GM23338 (cell line): ENCODE measurements around the gene LMF2. TPM values are rescaled to one million over a fixed set of nuclear protein-coding genes. Genes with fewer than 3 reads are reported as not detected.

Experiments
- ATAC-seq: fragments of 200-7000 bp; cut with Tn5 transposase; 3 replicates; pipeline ENCODE4 v1.9.1; 2020
- DNase-seq: peaks from one replicate; pipeline ENCODE4 v3.0.0-alpha.2; 2015; ENCODE audit warnings: low spot score
- H2AFZ ChIP-seq: fragments of 200-600 bp; sonication (generic); 2 replicates; pipeline ENCODE4 v1.8.0; 2016; ENCODE audit warnings: antibody characterized with exemption, mild to moderate bottlenecking, moderate library complexity
- H3F3A ChIP-seq: fragments of 200-600 bp; sonication (generic); replicated peaks from 2 replicates; pipeline ENCODE4 v1.8.0; 2017; ENCODE audit warnings: antibody characterized with exemption, mixed run types, low read depth
- H3K27ac ChIP-seq: fragments of 200-600 bp; sonication (generic); 2 replicates; pipeline ENCODE4 v1.6.1; 2016; ENCODE audit warnings: low read depth
- H3K27me3 ChIP-seq: fragments of 200-600 bp; sonication (generic); 2 replicates; pipeline ENCODE4 v1.8.0; 2016; ENCODE audit warnings: mild to moderate bottlenecking, mixed run types, moderate library complexity; ENCODE audit not compliant: insufficient read depth
- H3K36me3 ChIP-seq: fragments of 200-600 bp; sonication (generic); 2 replicates; pipeline ENCODE4 v1.8.0; 2016; ENCODE audit warnings: mild to moderate bottlenecking; ENCODE audit not compliant: insufficient read depth
- H3K4me1 ChIP-seq: fragments of 200-600 bp; sonication (generic); 2 replicates; pipeline ENCODE4 v1.8.0; 2016; ENCODE audit warnings: mild to moderate bottlenecking, moderate library complexity; ENCODE audit not compliant: insufficient read depth
- H3K4me2 ChIP-seq: fragments of 200-600 bp; sonication (generic); 2 replicates; pipeline ENCODE4 v1.7.1; 2017; ENCODE audit warnings: mixed run types
- H3K4me3 ChIP-seq: fragments of 200-600 bp; sonication (generic); 2 replicates; pipeline ENCODE4 v1.6.1; 2016; ENCODE audit warnings: mixed run types
- H3K79me2 ChIP-seq: fragments of 200-600 bp; sonication (generic); replicated peaks from 2 replicates; pipeline ENCODE4 v1.8.0; 2017; ENCODE audit warnings: mild to moderate bottlenecking; ENCODE audit not compliant: insufficient read depth
- H3K9me2 ChIP-seq: fragments of 200-600 bp; sonication (generic); 2 replicates; pipeline ENCODE4 v1.8.0; 2017; ENCODE audit not compliant: insufficient read depth
- H4K20me1 ChIP-seq: fragments of 200-600 bp; sonication (generic); replicated peaks from 2 replicates; pipeline ENCODE4 v1.8.0; 2017; ENCODE audit warnings: mild to moderate bottlenecking; ENCODE audit not compliant: insufficient read depth
- H3K27ac Mint-ChIP-seq: 2 replicates; pipeline ENCODE4 v1.8.0; 2020; ENCODE audit warnings: inconsistent platforms, mild to moderate bottlenecking, moderate library complexity, mixed read lengths
- H3K27me3 Mint-ChIP-seq: 3 replicates; pipeline ENCODE4 v1.8.0; 2022; ENCODE audit warnings: low read depth, mild to moderate bottlenecking, moderate library complexity, mixed read lengths, inconsistent platforms; ENCODE audit not compliant: insufficient read depth, poor library complexity
- H3K36me3 Mint-ChIP-seq: 3 replicates; pipeline ENCODE4 v1.8.0; 2021; ENCODE audit warnings: low read depth, mild to moderate bottlenecking, inconsistent platforms, moderate library complexity, mixed read lengths
- H3K4me1 Mint-ChIP-seq: 3 replicates; pipeline ENCODE4 v1.8.0; 2020; ENCODE audit warnings: mild to moderate bottlenecking, inconsistent platforms, mixed read lengths
- H3K4me3 Mint-ChIP-seq: 3 replicates; pipeline ENCODE4 v1.8.0; 2021; ENCODE audit warnings: moderate library complexity, mild to moderate bottlenecking, inconsistent platforms, mixed read lengths
- H3K9me3 Mint-ChIP-seq: 3 replicates; pipeline ENCODE4 v1.8.0; 2020; ENCODE audit warnings: moderate library complexity, mild to moderate bottlenecking, inconsistent platforms, mixed read lengths
- CREB1 ChIP-seq: fragments of 250-450 bp; sonication (Bioruptor Pico); IDR thresholded peaks from 2 replicates; pipeline ENCODE4 v1.5.0; 2020; ENCODE audit warnings: low read depth, mild to moderate bottlenecking, moderate library complexity
- CTCF ChIP-seq, 2 experiments: fragments of 200-600 bp in 1 of 2; sonication (generic) in 1 of 2; conservative IDR thresholded peaks; 2 replicates each; pipeline versions ENCODE4 v1.5.1 to v1.6.1; 2016 to 2017; ENCODE audit warnings: antibody characterized with exemption in 2 of 2, low read depth in 2 of 2, mild to moderate bottlenecking in 2 of 2, moderate library complexity in 1 of 2
- EZH2 ChIP-seq: fragments of 200-600 bp; sonication (generic); IDR thresholded peaks from one replicate; pipeline ENCODE4 v1.8.0; 2017; ENCODE audit warnings: antibody characterized with exemption, mild to moderate bottlenecking, low read depth; ENCODE audit not compliant: unreplicated experiment
- EZH2phosphoT487 ChIP-seq: fragments of 200-600 bp; sonication (generic); IDR thresholded peaks from one replicate; pipeline ENCODE4 v1.8.1; 2018; ENCODE audit warnings: antibody characterized with exemption; ENCODE audit not compliant: unreplicated experiment
- JUNB ChIP-seq: IDR thresholded peaks from one replicate; pipeline ENCODE4 v1.6.1; 2016; ENCODE audit warnings: antibody characterized with exemption; ENCODE audit not compliant: unreplicated experiment
- NANOG ChIP-seq: IDR thresholded peaks from 2 replicates; pipeline ENCODE4 v1.6.1; 2016; ENCODE audit warnings: antibody characterized with exemption, borderline replicate concordance
- POLR2AphosphoS5 ChIP-seq: IDR thresholded peaks from 2 replicates; pipeline ENCODE4 v1.6.1; 2016; ENCODE audit warnings: antibody characterized with exemption, low read depth
- ZNF114 ChIP-seq: fragments of 250-450 bp; sonication (Bioruptor Pico); IDR thresholded peaks from 2 replicates; pipeline ENCODE4 v1.5.0; 2020; ENCODE audit warnings: mild to moderate bottlenecking, moderate library complexity
- ZNF331 ChIP-seq: fragments of 250-450 bp; sonication (Bioruptor Pico); IDR thresholded peaks from 2 replicates; pipeline ENCODE4 v1.5.0; 2020; ENCODE audit warnings: low read depth, mild to moderate bottlenecking, moderate library complexity
- polyA plus RNA-seq: library from polyadenylated mRNA; unstranded; fragments of >200 nt; fragmentation: Nextera tagmentation; extraction: Ambion mirVana; gene quantifications from 2 replicates; pipeline ENCODE4 v1.2.1, GENCODE V29; 2016
- total RNA-seq: library from RNA; depleted of rRNA; stranded (reverse); fragments of >200 nt; shearing (Covaris generic); gene quantifications from 2 replicates; pipeline ENCODE4 v1.2.3, GENCODE V29; 2014
- TF ChIP-seq, protein P1 (sequence below): fragments of 250-450 bp; sonication (Bioruptor Pico); IDR thresholded peaks from 2 replicates; pipeline ENCODE4 v1.5.0; 2020; ENCODE audit warnings: mild to moderate bottlenecking, moderate library complexity
- TF ChIP-seq, protein P2 (sequence below): IDR thresholded peaks from 2 replicates; pipeline ENCODE4 v1.6.1; 2016; ENCODE audit warnings: antibody characterized with exemption

The LMF2 gene
- total and polyA plus RNA-seq, 2 experiments from 2014 or later: 15.6 to 36.3 TPM

DNA sequence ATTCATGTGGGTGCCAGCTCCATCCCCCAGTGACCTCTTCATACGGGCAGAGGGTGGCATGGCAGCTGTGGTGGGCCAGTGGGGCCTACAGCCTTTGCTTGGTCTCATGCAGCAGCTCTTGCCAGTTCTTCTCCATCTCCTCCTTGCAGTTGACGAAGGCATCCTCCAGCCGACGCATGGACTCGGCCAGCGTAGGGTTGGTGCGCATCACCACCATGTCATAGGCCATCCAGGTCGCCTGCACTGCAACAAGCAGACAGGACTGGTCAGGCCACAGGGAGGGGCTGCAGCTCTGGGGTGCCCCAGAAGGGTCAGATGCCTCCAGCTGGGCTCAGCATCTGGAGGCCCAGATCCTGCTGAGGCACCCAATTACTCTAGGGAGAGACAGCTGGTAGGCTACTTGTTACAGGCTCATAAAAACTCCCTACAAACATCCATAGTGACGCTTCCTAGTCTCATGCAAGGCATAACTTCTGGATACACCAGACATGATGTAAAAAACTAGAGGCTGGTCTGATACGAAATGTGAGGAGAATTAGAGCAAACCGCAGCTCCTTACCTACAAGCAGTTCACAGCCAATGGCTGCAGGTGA is 43.8 kb upstream of the LMF2 start:
- ATAC-seq (no peak), DNase-seq (no peak)
- peaks cover 21% of the 10 kb centered on the region for H3K27me3 Mint-ChIP-seq
- H3K36me3 Mint-ChIP-seq: no peaks in the 10 kb centered on the region
- no peaks in the 10 kb centered on the region for H4K20me1 ChIP-seq
- no peak for TF ChIP-seq ZNF114
- TF ChIP-seq ZNF331 (CRISPR knock-in tag): no peak
- TF ChIP-seq, protein P1, sequence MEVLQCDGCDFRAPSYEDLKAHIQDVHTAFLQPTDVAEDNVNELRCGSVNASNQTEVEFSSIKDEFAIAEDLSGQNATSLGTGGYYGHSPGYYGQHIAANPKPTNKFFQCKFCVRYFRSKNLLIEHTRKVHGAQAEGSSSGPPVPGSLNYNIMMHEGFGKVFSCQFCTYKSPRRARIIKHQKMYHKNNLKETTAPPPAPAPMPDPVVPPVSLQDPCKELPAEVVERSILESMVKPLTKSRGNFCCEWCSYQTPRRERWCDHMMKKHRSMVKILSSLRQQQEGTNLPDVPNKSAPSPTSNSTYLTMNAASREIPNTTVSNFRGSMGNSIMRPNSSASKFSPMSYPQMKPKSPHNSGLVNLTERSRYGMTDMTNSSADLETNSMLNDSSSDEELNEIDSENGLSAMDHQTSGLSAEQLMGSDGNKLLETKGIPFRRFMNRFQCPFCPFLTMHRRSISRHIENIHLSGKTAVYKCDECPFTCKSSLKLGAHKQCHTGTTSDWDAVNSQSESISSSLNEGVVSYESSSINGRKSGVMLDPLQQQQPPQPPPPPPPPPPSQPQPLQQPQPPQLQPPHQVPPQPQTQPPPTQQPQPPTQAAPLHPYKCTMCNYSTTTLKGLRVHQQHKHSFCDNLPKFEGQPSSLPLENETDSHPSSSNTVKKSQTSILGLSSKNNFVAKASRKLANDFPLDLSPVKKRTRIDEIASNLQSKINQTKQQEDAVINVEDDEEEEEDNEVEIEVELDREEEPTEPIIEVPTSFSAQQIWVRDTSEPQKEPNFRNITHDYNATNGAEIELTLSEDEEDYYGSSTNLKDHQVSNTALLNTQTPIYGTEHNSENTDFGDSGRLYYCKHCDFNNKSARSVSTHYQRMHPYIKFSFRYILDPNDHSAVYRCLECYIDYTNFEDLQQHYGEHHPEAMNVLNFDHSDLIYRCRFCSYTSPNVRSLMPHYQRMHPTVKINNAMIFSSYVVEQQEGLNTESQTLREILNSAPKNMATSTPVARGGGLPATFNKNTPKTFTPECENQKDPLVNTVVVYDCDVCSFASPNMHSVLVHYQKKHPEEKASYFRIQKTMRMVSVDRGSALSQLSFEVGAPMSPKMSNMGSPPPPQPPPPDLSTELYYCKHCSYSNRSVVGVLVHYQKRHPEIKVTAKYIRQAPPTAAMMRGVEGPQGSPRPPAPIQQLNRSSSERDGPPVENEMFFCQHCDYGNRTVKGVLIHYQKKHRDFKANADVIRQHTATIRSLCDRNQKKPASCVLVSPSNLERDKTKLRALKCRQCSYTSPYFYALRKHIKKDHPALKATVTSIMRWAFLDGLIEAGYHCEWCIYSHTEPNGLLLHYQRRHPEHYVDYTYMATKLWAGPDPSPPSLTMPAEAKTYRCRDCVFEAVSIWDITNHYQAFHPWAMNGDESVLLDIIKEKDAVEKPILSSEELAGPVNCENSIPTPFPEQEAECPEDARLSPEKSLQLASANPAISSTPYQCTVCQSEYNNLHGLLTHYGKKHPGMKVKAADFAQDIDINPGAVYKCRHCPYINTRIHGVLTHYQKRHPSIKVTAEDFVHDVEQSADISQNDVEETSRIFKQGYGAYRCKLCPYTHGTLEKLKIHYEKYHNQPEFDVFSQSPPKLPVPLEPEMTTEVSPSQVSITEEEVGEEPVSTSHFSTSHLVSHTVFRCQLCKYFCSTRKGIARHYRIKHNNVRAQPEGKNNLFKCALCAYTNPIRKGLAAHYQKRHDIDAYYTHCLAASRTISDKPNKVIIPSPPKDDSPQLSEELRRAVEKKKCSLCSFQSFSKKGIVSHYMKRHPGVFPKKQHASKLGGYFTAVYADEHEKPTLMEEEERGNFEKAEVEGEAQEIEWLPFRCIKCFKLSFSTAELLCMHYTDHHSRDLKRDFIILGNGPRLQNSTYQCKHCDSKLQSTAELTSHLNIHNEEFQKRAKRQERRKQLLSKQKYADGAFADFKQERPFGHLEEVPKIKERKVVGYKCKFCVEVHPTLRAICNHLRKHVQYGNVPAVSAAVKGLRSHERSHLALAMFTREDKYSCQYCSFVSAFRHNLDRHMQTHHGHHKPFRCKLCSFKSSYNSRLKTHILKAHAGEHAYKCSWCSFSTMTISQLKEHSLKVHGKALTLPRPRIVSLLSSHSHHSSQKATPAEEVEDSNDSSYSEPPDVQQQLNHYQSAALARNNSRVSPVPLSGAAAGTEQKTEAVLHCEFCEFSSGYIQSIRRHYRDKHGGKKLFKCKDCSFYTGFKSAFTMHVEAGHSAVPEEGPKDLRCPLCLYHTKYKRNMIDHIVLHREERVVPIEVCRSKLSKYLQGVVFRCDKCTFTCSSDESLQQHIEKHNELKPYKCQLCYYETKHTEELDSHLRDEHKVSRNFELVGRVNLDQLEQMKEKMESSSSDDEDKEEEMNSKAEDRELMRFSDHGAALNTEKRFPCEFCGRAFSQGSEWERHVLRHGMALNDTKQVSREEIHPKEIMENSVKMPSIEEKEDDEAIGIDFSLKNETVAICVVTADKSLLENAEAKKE: no peak
- TF ChIP-seq EZH2: no peak
- TF ChIP-seq EZH2phosphoT487: no peak
- TF ChIP-seq POLR2AphosphoS5: no peak
- TF ChIP-seq JUNB: no peak
- TF ChIP-seq, protein P2, sequence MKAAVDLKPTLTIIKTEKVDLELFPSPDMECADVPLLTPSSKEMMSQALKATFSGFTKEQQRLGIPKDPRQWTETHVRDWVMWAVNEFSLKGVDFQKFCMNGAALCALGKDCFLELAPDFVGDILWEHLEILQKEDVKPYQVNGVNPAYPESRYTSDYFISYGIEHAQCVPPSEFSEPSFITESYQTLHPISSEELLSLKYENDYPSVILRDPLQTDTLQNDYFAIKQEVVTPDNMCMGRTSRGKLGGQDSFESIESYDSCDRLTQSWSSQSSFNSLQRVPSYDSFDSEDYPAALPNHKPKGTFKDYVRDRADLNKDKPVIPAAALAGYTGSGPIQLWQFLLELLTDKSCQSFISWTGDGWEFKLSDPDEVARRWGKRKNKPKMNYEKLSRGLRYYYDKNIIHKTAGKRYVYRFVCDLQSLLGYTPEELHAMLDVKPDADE: no peak
- TF ChIP-seq CTCF (conservative IDR thresholded peaks at IDR 0.05; ENCODE audit: low read depth in 2 of 2): no peak
- no peak for TF ChIP-seq CREB1 (CRISPR knock-in tag)
- no peak for TF ChIP-seq NANOG
- peaks cover 18% of the 10 kb centered on the region; the same call in 1 of the 2 replicates for H3K27me3 ChIP-seq
- no peak overlapping the region for H3K4me3 Mint-ChIP-seq
- H3K27ac ChIP-seq: no peak overlapping the region
- H3K27ac Mint-ChIP-seq: no peak overlapping the region
- no peaks in the 10 kb centered on the region for H3K36me3 ChIP-seq
- H3K9me3 Mint-ChIP-seq: no peaks in the 10 kb centered on the region
- no peaks in the 10 kb centered on the region for H3K9me2 ChIP-seq
- H3F3A ChIP-seq: no peaks in the 10 kb centered on the region; the same call in 1 of the 2 replicates
- H3K4me1 ChIP-seq: no peaks in the 10 kb centered on the region
- no peak overlapping the region for H3K4me2 ChIP-seq
- H3K4me3 ChIP-seq: no peak overlapping the region
- peaks cover 9% of the 10 kb centered on the region; the same call in 2 of the 3 replicates for H3K4me1 Mint-ChIP-seq
- no peak overlapping the region for H2AFZ ChIP-seq
- H3K79me2 ChIP-seq: no peaks in the 10 kb centered on the region
